ENCODE results near the gene OGN. TPM values are rescaled to one million over a fixed set of nuclear protein-coding genes. Genes with fewer than 3 reads are reported as not detected.

The OGN gene
- total and polyA plus RNA-seq, 2 of the 4 experiments (the other 2 are of a cell fraction), result under 0.01 to 0.10 TPM

- Histone ChIP-seq H3K14ac (replicated peaks; ENCODE audit: low read depth, low read length) (no peak overlapping the region), H3K27ac (ENCODE audit: insufficient read depth, low read length) (no peak overlapping the region), H3K36me3 (ENCODE audit: control insufficient read depth, insufficient read depth, low read length) (no peaks in the 10 kb centered on the region), H3K56ac (ENCODE audit: extremely low read depth, insufficient read depth, low read length) (no peak overlapping the region), H3K4me2 (ENCODE audit: low read depth, low read length) (no peak overlapping the region), H2AK5ac (ENCODE audit: low read depth, low read length) (no peak overlapping the region), H3K9me3 (ENCODE audit: control insufficient read depth, insufficient read depth, low read length) (peaks cover 2% of the 10 kb centered on the region), H4K8ac (ENCODE audit: low read depth in 2 of 2, low read length in 2 of 2) (no peak overlapping the region), H2BK20ac (ENCODE audit: low read depth, low read length) (no peak overlapping the region), H3K79me1 (ENCODE audit: low read depth in 1 of 2, low read length in 2 of 2) (no peaks in the 10 kb centered on the region), H2BK5ac (ENCODE audit: low read depth, low read length, poor library complexity, severe bottlenecking) (no peak overlapping the region), H3K23ac (ENCODE audit: low read depth, low read length) (no peak overlapping the region), H3K4me3 (ENCODE audit: insufficient read depth, low read depth, low read length) (no peak overlapping the region), H2AFZ (replicated peaks; ENCODE audit: low read length, poor library complexity) (no peak overlapping the region), H4K91ac (ENCODE audit: insufficient read depth, low read depth, low read length) (no peak overlapping the region), H3K27me3 (ENCODE audit: control insufficient read depth, insufficient read depth, low read length) (no peaks in the 10 kb centered on the region), H2AK9ac (replicated peaks; ENCODE audit: low read depth, low read length, poor library complexity) (no peak overlapping the region), H3K18ac (ENCODE audit: low read depth, low read length) (no peak overlapping the region; the same call in 1 of the 2 replicates), H2BK15ac (ENCODE audit: low read depth, low read length) (no peak overlapping the region), H4K5ac (ENCODE audit: low read depth, low read length) (no peak overlapping the region), H3K4me1 (ENCODE audit: control insufficient read depth, insufficient read depth, low read length) (no peaks in the 10 kb centered on the region), H3K9me1 (ENCODE audit: insufficient read depth, low read length) (no peaks in the 10 kb centered on the region), H4K20me1 (ENCODE audit: insufficient read depth, low read length) (no peaks in the 10 kb centered on the region), H3K4ac (ENCODE audit: low read depth, low read length) (no peak overlapping the region), H2BK120ac (ENCODE audit: low read depth, low read length) (no peak overlapping the region), H3K9ac (ENCODE audit: low read depth, low read length) (no peak overlapping the region)
- ATAC-seq (ENCODE audit: low read depth) (no peak), DNase-seq (no peak)
- ChIA-PET POLR2A (ENCODE audit: unreplicated experiment) (no interaction called here), CTCF (interaction anchor here (0.7 kb wide), 1 partner anchor 248 kb away, joined by 3 read pairs; no protein-coding TSS in a partner anchor)
- TF ChIP-seq FOS (IDR thresholded peaks at IDR 0.05; ENCODE audit: low read depth, low read length) (no peak), MAFK (IDR thresholded peaks at IDR 0.05; ENCODE audit: low read depth, low read length) (no peak), CEBPB (IDR thresholded peaks at IDR 0.05; ENCODE audit: low read depth, low read length) (no peak), USF2 (IDR thresholded peaks at IDR 0.05; ENCODE audit: low read depth, low read length) (no peak), RCOR1 (IDR thresholded peaks at IDR 0.05; ENCODE audit: insufficient replicate concordance, low read length) (no peak), CHD1 (IDR thresholded peaks at IDR 0.05; ENCODE audit: low read depth, low read length) (no peak), ELK1 (IDR thresholded peaks at IDR 0.05; ENCODE audit: borderline replicate concordance, low read depth, low read length) (no peak), NFE2L2 (IDR thresholded peaks at IDR 0.05; ENCODE audit: low read depth, low read length) (no peak), BHLHE40 (IDR thresholded peaks at IDR 0.05; ENCODE audit: low read depth, low read length) (no peak), MAZ (IDR thresholded peaks at IDR 0.05; ENCODE audit: borderline replicate concordance, low read depth, low read length) (no peak), POLR2A (IDR thresholded peaks at IDR 0.05; ENCODE audit: low read depth, low read length) (no peak), MXI1 (IDR thresholded peaks at IDR 0.05; ENCODE audit: borderline replicate concordance, low read depth, low read length) (no peak), RAD21 (IDR thresholded peaks at IDR 0.05; ENCODE audit: low read length) (no peak), CTCF (conservative IDR thresholded peaks at IDR 0.05; ENCODE audit: low read depth, low read length) (no peak)
- dilution Hi-C loops (cut with HindIII; ENCODE audit: low sequenced_read_pairs, unreplicated experiment), result no loop called here
- BruUV-seq (replicated peaks), result no TSS peak
- WGBS, 2 experiments (ENCODE audit: extremely low coverage in 2 of 2, insufficient read length in 1 of 2), result 29% methylated on average over 1 of the region's 2 CpGs; no CpG with 5 or more reads in 1 of the 2 experiments
- in situ Hi-C loops (cut with MboI; ENCODE audit: low sequenced_read_pairs), result no loop called here
- intact Hi-C loops (cut with micrococcal nuclease), result no loop called here
Measured at GRCh38 chr9:92359394-92359995, 44.9 kb downstream of the OGN start.
